ENCODE data around the gene CPLANE2. TPM values are rescaled to one million over a fixed set of nuclear protein-coding genes. Genes with fewer than 3 reads are reported as not detected.
A peak's percentile ranks its signal among the peaks of the same experiment; 100 is the strongest.
"Not testable (repeated sequence)": the region's sequence is repeated elsewhere in the genome, so short reads cannot be mapped to it uniquely, and the experiment has no call there.

CPLANE2 gene
- total RNA-seq, 2 experiments from 2014 or later: 6.4 to 6.8 TPM

GRCh38 chr1:16218014-16218673, 18.8 kb downstream of the CPLANE2 start:
- Mint-ChIP-seq H3K27me3 (peaks cover 9% of the 10 kb centered on the region), H3K4me1 (peaks cover 39% of the 10 kb centered on the region), H3K36me3 (ENCODE audit: low read depth) (no peaks in the 10 kb centered on the region), H3K27ac (peak overlapping the region; percentile 68), H3K9me3 (no peaks in the 10 kb centered on the region), H3K4me3 (no peak overlapping the region)
- POLR2A ChIA-PET: no interaction called here
- no peak for DNase-seq
- CTCF ChIA-PET: interaction anchor here (0.9 to 2.4 kb wide), 8 partner anchors 9 to 139 kb away, joined by 3 to 11 read pairs (median 5); partner anchors contain the start of gene FBXO42

DNA sequence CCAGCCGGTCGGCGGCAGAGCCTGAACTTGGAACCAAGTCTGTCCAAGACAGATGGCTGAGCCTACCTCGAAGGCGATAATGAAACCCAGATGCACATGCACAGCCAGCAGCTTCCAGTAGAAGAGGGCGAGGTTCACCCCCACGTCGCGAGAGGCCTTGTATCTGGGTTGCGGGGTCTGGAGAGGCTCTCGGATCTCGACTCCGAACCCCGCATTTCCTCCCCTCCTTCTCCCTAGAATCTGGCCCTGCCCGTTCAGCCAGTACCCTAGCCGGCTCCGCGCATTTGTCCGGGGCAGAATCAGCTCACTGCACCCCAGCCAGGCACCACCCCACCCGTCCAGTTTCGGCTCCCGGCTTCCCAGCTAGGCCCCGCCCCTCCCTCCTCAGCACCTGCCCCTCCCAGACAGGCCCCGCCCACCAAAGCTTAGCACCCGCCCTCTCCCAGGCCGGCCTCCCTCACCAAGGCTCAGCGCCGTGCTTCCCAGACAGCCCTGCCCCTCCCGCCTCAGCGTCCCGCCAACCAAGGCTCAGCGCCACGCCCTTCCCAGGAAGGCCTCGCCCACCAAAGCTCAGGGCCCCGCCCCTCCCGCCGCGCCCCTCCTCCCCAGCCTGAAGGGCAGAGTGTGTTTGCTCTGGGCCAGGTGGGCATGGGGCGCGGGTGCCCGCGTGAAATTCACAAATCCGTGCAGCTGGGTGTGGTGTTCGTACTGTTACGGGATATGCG, 19.8 kb downstream of the CPLANE2 start:
- POLR2A ChIA-PET: interaction anchor here (1.8 kb wide), 1 partner anchor 11 kb away, joined by 8 read pairs; no protein-coding TSS in a partner anchor
- H3K4me1 Mint-ChIP-seq: peaks cover 39% of the 10 kb centered on the region
- peak overlapping the region; percentile 80 for H3K4me3 Mint-ChIP-seq
- CTCF ChIA-PET: interaction anchor here (0.9 to 2.4 kb wide), 10 partner anchors 10 to 139 kb away, joined by 3 to 11 read pairs (median 6); partner anchors contain the start of gene FBXO42
- DNase-seq: peak; percentile 95
- peaks cover 14% of the 10 kb centered on the region for H3K27me3 Mint-ChIP-seq
- no peaks in the 10 kb centered on the region for H3K9me3 Mint-ChIP-seq
- peak overlapping the region; percentile 66 for H3K27ac Mint-ChIP-seq
- H3K36me3 Mint-ChIP-seq (ENCODE audit: low read depth): no peaks in the 10 kb centered on the region

GRCh38 chr1:16215882-16216753, 20.9 kb downstream of the CPLANE2 start:
- Mint-ChIP-seq H3K9me3 (no peaks in the 10 kb centered on the region), H3K4me3 (peak overlapping the region; percentile 80), H3K27ac (peak overlapping the region; percentile 66), H3K27me3 (peaks cover 6% of the 10 kb centered on the region), H3K36me3 (ENCODE audit: low read depth) (no peaks in the 10 kb centered on the region), H3K4me1 (peaks cover 39% of the 10 kb centered on the region)
- ChIA-PET POLR2A (interaction anchor here (1.8 kb wide), 1 partner anchor 9 kb away, joined by 8 read pairs; no protein-coding TSS in a partner anchor), CTCF (interaction anchor here (1.0 to 2.0 kb wide), 8 partner anchors 9 to 147 kb away, joined by 3 to 11 read pairs (median 5); no protein-coding TSS in a partner anchor)
- peak; percentile 78 for DNase-seq

DNA sequence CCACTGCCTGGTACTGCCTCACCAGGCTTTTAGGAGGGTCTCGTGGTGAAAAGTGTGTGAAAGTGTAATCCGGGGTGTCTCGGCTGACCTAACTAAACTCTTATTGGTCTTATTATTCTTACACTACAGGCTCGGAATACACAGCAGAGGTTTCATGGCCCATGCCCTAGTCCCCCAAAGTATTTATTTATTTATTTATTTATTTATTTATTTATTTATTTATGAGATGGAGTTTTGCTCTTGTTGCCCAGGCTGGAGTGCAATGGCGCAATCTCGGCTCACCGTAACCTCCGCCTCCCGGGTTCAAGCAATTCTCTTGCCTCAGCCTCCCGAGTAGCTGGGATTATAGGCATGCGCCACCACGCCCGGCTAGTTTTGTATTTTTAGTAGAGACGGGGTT, 21.7 kb downstream of the CPLANE2 start:
- POLR2A ChIA-PET, H3K27me3 Mint-ChIP-seq: not testable (repeated sequence)
- CTCF ChIA-PET: interaction anchor here (0.7 to 1.4 kb wide), 2 partner anchors 134 to 148 kb away, joined by 5 to 6 read pairs; no protein-coding TSS in a partner anchor

GRCh38 chr1:16213544-16213943, 23.4 kb downstream of the CPLANE2 start:
- POLR2A ChIA-PET; H3K27ac Mint-ChIP-seq; H3K27me3 Mint-ChIP-seq; H3K36me3 Mint-ChIP-seq (ENCODE audit: low read depth); DNase-seq; H3K9me3 Mint-ChIP-seq; H3K4me3 Mint-ChIP-seq: not testable (repeated sequence)
- H3K4me1 Mint-ChIP-seq: peaks cover 29% of the 10 kb centered on the region
- CTCF ChIA-PET: interaction anchor here (0.9 kb wide), 1 partner anchor 140 kb away, joined by 3 read pairs; the partner anchor contains the start of gene FAM131C

More for the DNA sequence above, 21.7 kb downstream of the CPLANE2 start:
- H3K4me3 Mint-ChIP-seq; H3K9me3 Mint-ChIP-seq; H3K36me3 Mint-ChIP-seq (ENCODE audit: low read depth); H3K27ac Mint-ChIP-seq; DNase-seq: not testable (repeated sequence)
- peaks cover 38% of the 10 kb centered on the region for H3K4me1 Mint-ChIP-seq

DNA sequence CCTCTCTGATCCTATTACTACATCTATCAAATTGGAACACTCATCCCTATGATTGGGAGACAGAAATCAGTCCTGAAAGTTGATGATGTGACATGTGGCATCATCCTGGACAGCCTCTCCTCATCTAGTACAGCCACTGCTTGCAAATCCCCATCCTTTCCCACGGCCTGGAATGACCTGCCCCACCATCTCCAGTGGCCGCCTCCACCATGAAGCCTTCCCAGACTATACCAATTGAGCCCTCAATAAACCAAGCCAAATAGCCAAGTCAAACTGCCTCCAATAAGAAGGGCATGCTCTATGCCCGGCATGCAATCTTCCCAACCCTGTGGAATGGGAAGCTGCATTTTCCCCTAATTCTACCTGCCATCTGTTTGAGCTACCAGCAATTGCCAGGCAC, 24.0 kb downstream of the CPLANE2 start:
- H3K27me3 Mint-ChIP-seq: peaks cover 6% of the 10 kb centered on the region
- CTCF ChIA-PET: interaction anchor here (0.9 kb wide), 1 partner anchor 140 kb away, joined by 3 read pairs; the partner anchor contains the start of gene FAM131C
- no peak for DNase-seq
- POLR2A ChIA-PET: no interaction called here
- H3K9me3 Mint-ChIP-seq: no peaks in the 10 kb centered on the region
- peaks cover 25% of the 10 kb centered on the region for H3K4me1 Mint-ChIP-seq
- no peaks in the 10 kb centered on the region for H3K36me3 Mint-ChIP-seq (ENCODE audit: low read depth)
- no peak overlapping the region for H3K27ac Mint-ChIP-seq
- H3K4me3 Mint-ChIP-seq: no peak overlapping the region

- no peak for DNase-seq
- peaks cover 19% of the 10 kb centered on the region for H3K4me1 Mint-ChIP-seq
- H3K27me3 Mint-ChIP-seq: peaks cover 6% of the 10 kb centered on the region
- CTCF ChIA-PET: interaction anchor here (0.9 to 1.2 kb wide), 4 partner anchors 11 to 139 kb away, joined by 3 read pairs; partner anchors contain the start of gene FAM131C
- H3K9me3 Mint-ChIP-seq: no peaks in the 10 kb centered on the region
- no peaks in the 10 kb centered on the region for H3K36me3 Mint-ChIP-seq (ENCODE audit: low read depth)
- POLR2A ChIA-PET: no interaction called here
- no peak within 1 kb of the TSS for H3K27ac Mint-ChIP-seq
- no peak within 1 kb of the TSS for H3K4me3 Mint-ChIP-seq
These were observed 24.6 kb downstream of the CPLANE2 start, which contains the start of gene ARHGEF19 for GRCh38 chr1:16212251-16212961. Gene ARHGEF19, minus strand, starts transcription at chr1:16212652. Its CDS starts 3,598 bp downstream, at chr1:16209054.

- no peak overlapping the region for H3K27ac Mint-ChIP-seq
- ChIA-PET CTCF (interaction anchor here (1.1 to 1.2 kb wide), 3 partner anchors 10 to 31 kb away, joined by 3 read pairs; no protein-coding TSS in a partner anchor), POLR2A (no interaction called here)
- H3K4me1 Mint-ChIP-seq: peaks cover 16% of the 10 kb centered on the region
- no peaks in the 10 kb centered on the region for H3K36me3 Mint-ChIP-seq (ENCODE audit: low read depth)
- peaks cover 6% of the 10 kb centered on the region for H3K27me3 Mint-ChIP-seq
- no peak for DNase-seq
- no peak overlapping the region for H3K4me3 Mint-ChIP-seq
- H3K9me3 Mint-ChIP-seq: no peaks in the 10 kb centered on the region
These were observed 25.2 kb downstream of the CPLANE2 start for GRCh38 chr1:16211824-16212223.

GRCh38 chr1:16210581-16210980, 26.4 kb downstream of the CPLANE2 start:
- Mint-ChIP-seq H3K27me3 (peaks cover 6% of the 10 kb centered on the region), H3K9me3 (no peaks in the 10 kb centered on the region), H3K36me3 (ENCODE audit: low read depth) (no peaks in the 10 kb centered on the region), H3K27ac (peak overlapping the region; percentile 63), H3K4me1 (peaks cover 9% of the 10 kb centered on the region), H3K4me3 (no peak overlapping the region)
- POLR2A ChIA-PET: no interaction called here
- DNase-seq: no peak
- CTCF ChIA-PET: no interaction called here

- H3K36me3 Mint-ChIP-seq (ENCODE audit: low read depth): no peaks in the 10 kb centered on the region
- H3K27me3 Mint-ChIP-seq: peaks cover 6% of the 10 kb centered on the region
- no peak overlapping the region for H3K4me3 Mint-ChIP-seq
- H3K4me1 Mint-ChIP-seq: peaks cover 9% of the 10 kb centered on the region
- no peak overlapping the region for H3K27ac Mint-ChIP-seq
- POLR2A ChIA-PET: no interaction called here
- H3K9me3 Mint-ChIP-seq: no peaks in the 10 kb centered on the region
- CTCF ChIA-PET: no interaction called here
- no peak for DNase-seq
These were observed 27.1 kb downstream of the CPLANE2 start for GRCh38 chr1:16209847-16210407.

GRCh38 chr1:16209132-16209846, 27.7 kb downstream of the CPLANE2 start:
- H3K4me3 Mint-ChIP-seq: no peak overlapping the region
- peaks cover 11% of the 10 kb centered on the region for H3K4me1 Mint-ChIP-seq
- no peaks in the 10 kb centered on the region for H3K36me3 Mint-ChIP-seq (ENCODE audit: low read depth)
- ChIA-PET POLR2A (no interaction called here), CTCF (no interaction called here)
- H3K27ac Mint-ChIP-seq: peak overlapping the region; percentile 43
- peaks cover 6% of the 10 kb centered on the region for H3K27me3 Mint-ChIP-seq
- no peak for DNase-seq
- no peaks in the 10 kb centered on the region for H3K9me3 Mint-ChIP-seq
